Brain pericyte (primary cell): Measurements from ENCODE around the gene GBF1.
"Not testable (repeated sequence)": the region's sequence is repeated elsewhere in the genome, so short reads cannot be mapped to it uniquely, and the experiment has no call there.

Source experiments
- DNase-seq: peaks from one replicate; pipeline ENCODE4 v3.0.0-alpha.2; 2012; ENCODE audit warnings: low read depth, low spot score

Gene GBF1, protein sequence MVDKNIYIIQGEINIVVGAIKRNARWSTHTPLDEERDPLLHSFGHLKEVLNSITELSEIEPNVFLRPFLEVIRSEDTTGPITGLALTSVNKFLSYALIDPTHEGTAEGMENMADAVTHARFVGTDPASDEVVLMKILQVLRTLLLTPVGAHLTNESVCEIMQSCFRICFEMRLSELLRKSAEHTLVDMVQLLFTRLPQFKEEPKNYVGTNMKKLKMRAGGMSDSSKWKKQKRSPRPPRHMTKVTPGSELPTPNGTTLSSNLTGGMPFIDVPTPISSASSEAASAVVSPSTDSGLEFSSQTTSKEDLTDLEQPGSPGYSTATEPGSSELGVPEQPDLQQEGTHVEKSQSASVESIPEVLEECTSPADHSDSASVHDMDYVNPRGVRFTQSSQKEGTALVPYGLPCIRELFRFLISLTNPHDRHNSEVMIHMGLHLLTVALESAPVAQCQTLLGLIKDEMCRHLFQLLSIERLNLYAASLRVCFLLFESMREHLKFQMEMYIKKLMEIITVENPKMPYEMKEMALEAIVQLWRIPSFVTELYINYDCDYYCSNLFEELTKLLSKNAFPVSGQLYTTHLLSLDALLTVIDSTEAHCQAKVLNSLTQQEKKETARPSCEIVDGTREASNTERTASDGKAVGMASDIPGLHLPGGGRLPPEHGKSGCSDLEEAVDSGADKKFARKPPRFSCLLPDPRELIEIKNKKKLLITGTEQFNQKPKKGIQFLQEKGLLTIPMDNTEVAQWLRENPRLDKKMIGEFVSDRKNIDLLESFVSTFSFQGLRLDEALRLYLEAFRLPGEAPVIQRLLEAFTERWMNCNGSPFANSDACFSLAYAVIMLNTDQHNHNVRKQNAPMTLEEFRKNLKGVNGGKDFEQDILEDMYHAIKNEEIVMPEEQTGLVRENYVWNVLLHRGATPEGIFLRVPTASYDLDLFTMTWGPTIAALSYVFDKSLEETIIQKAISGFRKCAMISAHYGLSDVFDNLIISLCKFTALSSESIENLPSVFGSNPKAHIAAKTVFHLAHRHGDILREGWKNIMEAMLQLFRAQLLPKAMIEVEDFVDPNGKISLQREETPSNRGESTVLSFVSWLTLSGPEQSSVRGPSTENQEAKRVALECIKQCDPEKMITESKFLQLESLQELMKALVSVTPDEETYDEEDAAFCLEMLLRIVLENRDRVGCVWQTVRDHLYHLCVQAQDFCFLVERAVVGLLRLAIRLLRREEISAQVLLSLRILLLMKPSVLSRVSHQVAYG (N-terminal part only)

DNA sequence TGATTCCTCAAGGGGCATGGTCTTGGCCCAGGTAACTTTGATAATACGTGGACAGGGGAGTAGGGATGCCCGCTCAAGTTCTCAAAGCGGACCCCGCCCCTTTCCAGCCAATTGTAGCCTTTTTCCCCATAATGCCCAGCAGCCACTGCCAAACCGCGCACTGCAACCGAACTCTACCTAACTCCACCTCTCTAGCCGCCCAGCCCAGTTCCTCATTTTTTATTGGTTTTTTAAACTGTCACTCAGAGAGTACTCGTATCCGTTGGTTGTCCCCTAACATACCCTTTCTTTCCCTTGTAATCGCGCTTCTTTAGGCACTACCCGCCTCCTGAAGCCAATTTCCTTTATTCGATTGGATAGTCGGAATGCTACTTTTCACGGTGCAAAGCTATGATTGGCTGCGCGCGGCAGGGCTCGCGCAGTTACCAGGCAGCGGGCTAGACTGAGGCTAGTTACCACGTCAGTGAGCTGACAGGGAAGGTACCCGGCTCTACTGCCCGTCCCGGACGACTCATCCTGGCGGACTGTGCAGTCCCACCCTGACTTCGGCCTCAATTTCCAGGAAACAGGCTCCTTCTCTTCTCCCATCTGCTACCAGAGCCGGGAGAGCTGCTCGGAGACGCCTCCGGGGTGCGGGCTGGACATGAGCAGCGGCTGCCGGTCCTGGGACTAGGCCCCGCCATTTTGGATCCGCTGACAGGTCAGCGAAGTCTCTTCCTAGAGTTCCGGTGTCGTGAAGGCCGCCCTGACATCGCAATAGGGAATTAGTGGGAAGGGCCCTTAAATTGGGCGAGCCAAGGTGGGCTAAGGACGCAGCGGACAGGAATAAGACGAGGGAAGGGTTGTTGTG is at the start of gene GBF1:
Gene GBF1, plus strand, starts transcription at position 451 of the 850 bp plus-strand sequence. CDS start 13,407 bp downstream, outside the sequence.
- DNase-seq, result peak; percentile 99

GRCh38 chr10:102196893-102197292 is 48.4 kb upstream of the GBF1 start:
- DNase-seq, result no peak

GRCh38 chr10:102198027-102198426 is 47.3 kb upstream of the GBF1 start:
- no peak for DNase-seq

DNA sequence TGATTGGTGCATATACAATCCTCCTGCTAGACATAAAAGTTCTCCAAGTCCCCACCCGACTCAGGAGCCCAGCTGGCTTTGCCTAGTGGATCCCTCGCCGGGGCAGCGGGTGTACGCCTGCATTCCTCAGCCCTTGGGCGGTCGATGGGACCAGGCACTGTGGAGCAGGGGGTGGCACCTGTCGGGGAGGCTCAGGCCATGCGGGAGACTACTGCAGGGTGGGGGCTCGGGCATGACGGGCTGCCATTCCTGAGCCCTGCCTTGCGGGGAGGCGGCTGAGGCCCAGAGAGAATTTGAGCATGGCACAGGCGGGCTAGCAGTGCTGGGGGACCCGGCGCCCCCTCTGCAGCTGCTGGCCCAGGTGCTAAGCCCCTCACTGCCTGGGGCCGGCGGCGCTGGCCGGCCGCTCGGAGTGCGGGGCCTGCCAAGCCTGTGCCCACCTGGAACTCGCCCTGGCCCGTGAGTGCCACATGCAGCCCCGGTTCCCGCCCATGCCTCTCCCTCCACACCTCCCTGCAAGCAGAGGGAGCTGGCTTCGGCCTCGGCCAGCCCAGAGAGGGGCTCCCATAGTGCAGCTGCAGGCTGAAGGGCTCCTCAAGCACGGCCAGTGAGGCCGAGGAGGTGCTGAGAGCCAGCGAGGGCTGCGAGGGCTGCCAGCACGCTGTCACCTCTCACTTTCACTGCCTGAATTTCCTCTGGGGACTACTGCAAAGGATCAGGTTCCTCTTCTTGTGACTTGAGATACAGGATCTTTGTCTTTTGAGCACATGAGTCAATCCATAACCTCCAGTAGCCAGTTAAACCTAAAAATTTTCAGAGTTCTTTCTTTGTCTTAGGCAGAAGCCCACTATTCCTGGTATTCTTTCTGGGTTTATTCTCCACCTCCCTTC is 44.3 kb upstream of the GBF1 start:
- no peak for DNase-seq

- no peak for DNase-seq
Measured at GRCh38 chr10:102202386-102202785, 42.9 kb upstream of the GBF1 start.

DNA sequence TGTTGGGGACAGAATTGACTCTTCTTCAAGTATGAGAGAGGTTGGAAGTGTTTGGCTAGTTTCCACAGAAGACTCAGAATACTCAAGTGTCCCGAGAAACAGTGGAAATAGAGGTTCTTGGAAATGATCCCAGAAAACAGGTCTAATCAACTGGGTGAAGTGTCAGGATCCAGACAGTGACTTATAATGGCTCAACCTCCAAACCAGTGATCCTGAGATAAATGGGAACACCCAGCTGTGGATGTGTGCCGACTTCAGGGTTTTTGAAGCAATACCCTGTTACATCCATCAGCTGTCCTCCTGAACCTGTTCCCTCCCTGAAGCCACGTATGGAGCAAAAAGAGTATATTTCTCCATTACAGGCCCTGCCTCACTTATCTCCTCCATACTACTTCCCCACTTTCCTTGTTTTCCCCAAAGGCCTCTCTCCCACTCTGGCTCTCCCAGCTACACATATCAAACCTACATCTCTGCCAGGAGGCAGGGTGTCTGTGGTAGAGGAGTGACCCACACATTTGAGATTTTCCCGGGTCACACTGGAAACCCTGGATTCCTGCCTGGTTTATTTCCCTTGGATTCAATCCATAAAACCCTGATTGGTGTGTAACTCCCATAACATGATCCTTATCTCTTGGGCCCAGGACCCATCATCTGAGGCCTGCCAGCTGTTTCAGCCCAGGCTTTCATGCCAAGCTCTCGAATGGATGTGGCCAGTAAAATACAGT is 36.9 kb upstream of the GBF1 start:
- no peak for DNase-seq

GRCh38 chr10:102211615-102212299 is 33.6 kb upstream of the GBF1 start:
- no peak for DNase-seq

- DNase-seq, result not testable (repeated sequence)
Measured at GRCh38 chr10:102213599-102213998, 31.7 kb upstream of the GBF1 start.

- no peak for DNase-seq
Measured at GRCh38 chr10:102219370-102219769, 26.0 kb upstream of the GBF1 start.

GRCh38 chr10:102220612-102221011 is 24.7 kb upstream of the GBF1 start:
- no peak for DNase-seq

DNA sequence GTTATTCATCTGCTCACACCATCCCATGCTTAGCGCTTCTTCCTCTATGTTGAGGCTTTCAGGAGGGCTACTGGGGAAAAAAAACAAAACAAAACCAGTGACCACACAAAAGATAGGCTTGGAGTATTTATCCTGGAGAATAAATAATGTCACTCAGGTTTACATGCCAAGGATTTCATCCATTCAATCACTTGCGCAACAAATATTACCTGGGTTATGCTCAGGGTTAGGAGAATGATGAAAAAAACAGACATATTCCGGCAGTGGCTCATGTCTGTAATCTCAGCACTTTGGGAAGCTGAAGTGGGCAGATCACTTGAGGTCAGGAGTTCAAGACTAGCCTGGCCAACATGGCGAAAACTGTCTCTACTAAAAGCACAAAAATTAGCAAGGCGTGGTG is 22.5 kb upstream of the GBF1 start:
- no peak for DNase-seq

- peak; percentile 79 for DNase-seq
Measured at GRCh38 chr10:102225646-102226541, 19.4 kb upstream of the GBF1 start, which contains the start of gene ELOVL3. Gene ELOVL3 (plus strand): TSS chr10:102226299. CDS start chr10:102226549, 250 bp downstream.

DNA sequence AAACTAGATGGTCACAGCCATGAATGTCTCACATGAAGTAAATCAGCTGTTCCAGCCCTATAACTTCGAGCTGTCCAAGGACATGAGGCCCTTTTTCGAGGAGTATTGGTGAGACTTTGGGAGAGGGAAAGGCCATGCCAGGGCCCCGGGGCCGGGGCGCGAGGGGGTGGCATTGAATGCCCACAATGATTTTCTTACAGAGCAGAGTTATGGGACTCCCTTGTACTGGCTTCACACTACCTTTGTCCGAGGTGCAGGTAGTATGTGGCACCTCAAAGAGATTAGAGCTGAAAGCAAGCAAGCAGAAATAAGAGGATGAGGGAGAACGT is 18.8 kb upstream of the GBF1 start:
- DNase-seq, result no peak

- DNase-seq, result no peak
Measured at GRCh38 chr10:102227050-102227449, 18.3 kb upstream of the GBF1 start.

DNA sequence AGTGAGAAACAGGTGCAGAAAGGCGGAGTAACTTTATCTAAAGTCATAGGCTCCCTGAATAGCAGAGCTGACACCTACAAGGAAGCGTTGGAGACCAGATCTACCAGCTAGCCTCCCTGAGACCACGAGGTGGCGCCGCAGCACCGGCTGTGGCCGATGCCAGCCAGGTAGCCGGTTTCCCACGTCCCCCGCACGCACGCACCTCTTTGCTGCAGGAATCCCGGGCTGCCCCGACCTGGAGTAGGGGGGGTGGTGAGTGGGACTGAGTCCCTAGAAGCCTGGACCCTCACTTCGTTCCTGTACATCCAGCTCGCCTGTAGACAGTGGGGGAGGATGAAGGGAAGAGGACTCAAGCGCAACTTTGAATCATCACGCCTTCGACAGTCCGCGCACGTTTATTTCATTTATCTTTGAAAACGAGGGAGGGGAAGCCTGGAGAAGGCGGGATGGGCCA is 15.5 kb upstream of the GBF1 start:
- DNase-seq, result peak; percentile 55

- DNase-seq, result no peak
Measured at GRCh38 chr10:102230264-102230860, 15.0 kb upstream of the GBF1 start.

DNA sequence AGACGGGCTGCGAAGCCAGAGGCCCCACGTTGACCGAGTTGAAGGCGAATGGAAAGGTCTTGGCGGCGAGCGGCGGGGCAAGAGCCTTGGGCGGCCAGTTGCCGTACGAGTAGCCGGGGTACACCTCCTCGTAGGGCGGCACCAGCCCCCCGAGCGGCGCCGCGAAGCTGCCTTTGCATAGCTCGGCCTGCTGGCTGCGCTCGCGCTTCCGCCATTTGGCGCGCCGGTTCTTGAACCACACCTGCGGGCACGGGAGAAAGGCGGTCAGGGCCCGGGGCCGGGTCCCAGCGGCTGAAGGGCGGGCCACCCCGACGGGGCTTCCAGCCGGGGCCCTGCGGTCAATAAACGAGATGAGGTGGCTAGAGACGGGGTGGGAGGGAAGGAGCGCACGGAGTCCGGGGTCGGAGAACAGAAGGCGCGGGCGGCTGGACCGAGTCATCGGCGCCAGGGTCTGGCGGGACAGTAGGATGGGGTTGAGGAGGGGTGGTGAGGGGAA is 14.4 kb upstream of the GBF1 start:
- no peak for DNase-seq
